Upper lobe of left lung (tissue), 6 donors: Measurements from ENCODE around the gene LAMTOR4. TPM values are rescaled to one million over a fixed set of nuclear protein-coding genes. Genes with fewer than 3 reads are reported as not detected.

ENCODE experiments used
- ATAC-seq, 2 donors: fragments of 200-7000 bp; cut with Tn5 transposase; one replicate each; pipeline ENCODE4 v1.9.1; 2022; ENCODE audit warnings: mild to moderate bottlenecking in 2 of 2, moderate library complexity in 2 of 2; ENCODE audit not compliant: low FRiP score in 2 of 2
- DNase-seq, 2 donors: peaks; one replicate each; pipeline ENCODE4 v3.0.0-alpha.2; 2019 to 2020
- H3K27ac ChIP-seq, 4 donors: fragments of 200-600 bp; sonication (generic); one replicate each; pipeline ENCODE4 v1.5.1; 2016 to 2019
- H3K27me3 ChIP-seq, 4 donors: fragments of 200-600 bp; sonication (generic); one replicate each; pipeline ENCODE4 v1.5.1; 2017 to 2019
- H3K36me3 ChIP-seq, 4 donors: fragments of 200-600 bp; sonication (generic); one replicate each; pipeline ENCODE4 v1.5.1; 2016 to 2019
- H3K4me1 ChIP-seq, 4 donors: fragments of 200-600 bp; sonication (generic); one replicate each; pipeline ENCODE4 v1.5.1; 2018 to 2019
- H3K4me3 ChIP-seq, 4 donors: fragments of 200-600 bp; sonication (generic); one replicate each; pipeline ENCODE4 v1.5.1; 2017 to 2019; ENCODE audit warnings: mild to moderate bottlenecking in 2 of 4, moderate library complexity in 1 of 4
- H3K9me3 ChIP-seq, 4 donors: fragments of 200-600 bp; sonication (generic); one replicate each; pipeline ENCODE4 v1.5.1; 2018 to 2019
- CTCF ChIP-seq, 6 experiments: fragments of 450-650 bp in 4 of 6; fragments of 200-600 bp in 2 of 6; sonication (generic) in 2 of 6; IDR thresholded peaks; one replicate each; pipeline ENCODE4 v1.5.1; 2016 to 2019; ENCODE audit warnings: antibody characterized with exemption in 6 of 6
- EP300 ChIP-seq, 4 donors: sonication (generic); formaldehyde crosslinking; IDR thresholded peaks; one replicate each; pipeline ENCODE4 v1.5.1; 2017; ENCODE audit warnings: antibody characterized with exemption in 4 of 4, control low read depth in 2 of 4
- POLR2A ChIP-seq, 4 donors: fragments of 450-650 bp; IDR thresholded peaks; one replicate each; pipeline ENCODE4 v1.5.1; 2016 to 2017; ENCODE audit warnings: antibody characterized with exemption in 4 of 4, mild to moderate bottlenecking in 2 of 4
- POLR2AphosphoS5 ChIP-seq, 2 donors: sonication (generic); formaldehyde crosslinking; IDR thresholded peaks; one replicate each; pipeline ENCODE4 v1.5.1; 2017; ENCODE audit warnings: antibody characterized with exemption in 2 of 2
- WGBS, 2 donors: methylation state at CpG; one replicate each; pipeline ENCODE4 v1.1.5; 2017 to 2018; 5-methylcytosine and 5-hydroxymethylcytosine counted together
- total RNA-seq, 6 donors: library from RNA; depleted of rRNA in 4 of 6; stranded (reverse); fragments of >200 nt in 4 of 6; gene quantifications; one replicate each; pipeline versions ENCODE4 v1.1.0 to v1.2.1, GENCODE V29; 2016 to 2021
- donor health status: DM: no; HTN: no; CAD: no; lungs with moderate emphysema.
- donor health status: DM: no; HTN: yes; CAD: no; lungs with severe emphysema.

LAMTOR4 gene
- total RNA-seq, 6 donors from 2014 or later: 111 to 223 (median 148) TPM

DNA sequence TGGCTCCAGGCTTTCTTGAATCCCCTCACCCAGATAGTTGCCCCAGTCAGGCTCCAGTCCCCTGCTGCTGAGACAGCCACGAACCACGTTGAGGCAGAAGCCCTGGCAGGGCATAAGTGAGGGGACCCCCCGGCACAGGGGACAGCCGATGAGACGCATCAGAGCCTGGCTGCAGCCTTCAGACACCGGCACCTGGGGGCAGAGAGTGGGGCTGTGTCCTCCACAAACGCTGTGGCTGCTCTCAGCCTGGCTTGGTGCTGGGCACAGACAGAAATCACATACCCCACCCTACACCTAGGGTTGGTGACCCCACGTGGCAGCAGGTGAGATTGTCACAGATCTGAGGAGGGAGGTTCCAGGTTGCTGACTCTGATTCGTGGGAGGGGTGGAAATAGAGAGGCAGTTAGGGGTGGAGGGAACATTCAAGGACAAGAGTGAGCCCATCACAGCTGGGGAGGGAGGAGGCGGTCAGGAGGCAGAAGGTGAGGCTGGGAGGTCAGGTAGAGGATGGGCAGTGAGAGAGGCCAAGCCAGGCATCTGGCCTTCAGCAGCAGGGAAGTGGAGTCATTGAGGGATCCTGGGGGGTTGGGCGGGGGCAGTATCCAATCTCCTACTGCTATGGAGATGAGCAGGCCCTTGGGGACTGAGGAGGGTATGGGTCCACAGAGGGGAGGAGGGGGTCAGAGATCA lies 25.2 kb downstream of the LAMTOR4 start:
- no peaks in the 10 kb centered on the region for H3K36me3 ChIP-seq
- DNase-seq: no peak
- peaks cover 14 to 28% (median 25%) of the 10 kb centered on the region in 4 donors for H3K4me1 ChIP-seq
- ATAC-seq: no peak
- WGBS, 2 donors: 88 to 89% methylated on average over 4 to 11 of the region's 11 CpGs
- H3K4me3 ChIP-seq: no peak overlapping the region
- TF ChIP-seq CTCF (IDR thresholded peaks at IDR 0.05) (no peak), POLR2A (IDR thresholded peaks at IDR 0.05) (no peak), EP300 (IDR thresholded peaks at IDR 0.05) (no peak), POLR2AphosphoS5 (IDR thresholded peaks at IDR 0.05) (no peak)
- no peak overlapping the region for H3K27ac ChIP-seq
- H3K27me3 ChIP-seq: peaks cover 0 to 13% (median 9%) of the 10 kb centered on the region in 4 donors
- no peaks in the 10 kb centered on the region for H3K9me3 ChIP-seq

DNA sequence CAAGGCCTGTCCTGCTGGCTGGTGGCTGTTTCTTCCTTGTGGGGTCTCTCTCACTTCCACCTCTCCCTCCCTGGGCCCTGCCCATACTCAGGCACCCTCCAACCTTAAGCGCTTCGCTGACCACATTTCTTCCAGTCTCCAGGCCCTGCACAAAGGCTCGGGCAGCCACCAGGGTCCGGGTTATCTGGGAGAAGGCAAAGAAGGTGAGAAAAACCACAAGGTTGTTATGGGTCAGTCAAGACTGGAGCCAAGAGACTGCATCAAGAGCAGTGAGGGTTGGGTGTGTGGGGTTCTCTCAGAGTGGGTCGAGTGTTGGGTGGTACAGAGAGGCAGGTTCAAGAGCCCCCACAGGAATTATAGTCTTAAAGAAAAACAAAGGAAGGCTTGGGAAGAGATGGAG lies 25.9 kb downstream of the LAMTOR4 start:
- Histone ChIP-seq H3K27me3 (peaks cover 0 to 13% (median 9%) of the 10 kb centered on the region in 4 donors), H3K27ac (no peak overlapping the region), H3K36me3 (no peaks in the 10 kb centered on the region), H3K9me3 (no peaks in the 10 kb centered on the region), H3K4me3 (no peak overlapping the region), H3K4me1 (peaks cover 14 to 26% (median 25%) of the 10 kb centered on the region in 4 donors)
- no peak for TF ChIP-seq POLR2A (IDR thresholded peaks at IDR 0.05)
- no peak for TF ChIP-seq EP300 (IDR thresholded peaks at IDR 0.05)
- TF ChIP-seq CTCF (IDR thresholded peaks at IDR 0.05): no peak
- no peak for TF ChIP-seq POLR2AphosphoS5 (IDR thresholded peaks at IDR 0.05)
- 89 to 93% methylated on average over 5 of the region's 5 CpGs for WGBS, 2 donors
- DNase-seq (no peak), ATAC-seq (no peak)

DNA sequence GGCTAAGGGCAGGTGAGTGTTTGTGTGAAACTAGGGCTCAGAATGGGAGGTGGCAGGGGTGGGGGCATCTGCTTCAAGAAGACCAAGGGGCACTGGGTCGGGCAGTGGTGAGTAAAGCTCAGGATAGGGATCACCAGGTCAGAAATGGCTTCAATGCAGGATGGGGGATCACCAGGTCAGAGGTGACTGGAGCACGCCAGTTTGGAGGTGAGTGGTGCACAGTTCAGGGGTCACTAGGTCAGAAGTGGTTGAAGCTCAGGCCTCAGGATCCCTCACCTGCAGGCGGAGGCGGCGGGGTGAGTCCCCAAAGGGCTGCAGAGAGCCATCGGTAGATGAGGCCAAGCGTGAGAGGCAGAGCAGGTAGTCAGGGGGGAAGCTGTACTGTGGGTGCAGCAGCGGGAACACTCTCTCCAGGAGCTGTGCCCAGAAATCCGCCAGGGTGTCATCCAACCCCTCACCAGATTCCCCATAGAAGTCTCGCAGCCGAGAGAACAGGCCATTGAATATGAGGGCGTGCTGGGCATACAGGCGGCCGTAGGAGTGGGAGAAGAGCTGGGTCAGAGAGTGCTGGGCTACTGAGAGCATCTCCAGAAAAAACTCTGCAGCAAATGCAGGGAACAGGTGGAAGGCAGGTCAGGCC lies 26.7 kb downstream of the LAMTOR4 start:
- peaks cover 14 to 26% (median 25%) of the 10 kb centered on the region in 4 donors for H3K4me1 ChIP-seq
- H3K9me3 ChIP-seq: no peaks in the 10 kb centered on the region
- peak in 1 of 2 donors; percentile 40 for DNase-seq
- H3K4me3 ChIP-seq: no peak overlapping the region
- no peak for ATAC-seq
- H3K27ac ChIP-seq: no peak overlapping the region
- H3K36me3 ChIP-seq: no peaks in the 10 kb centered on the region
- peaks cover 0 to 13% (median 9%) of the 10 kb centered on the region in 4 donors for H3K27me3 ChIP-seq
- TF ChIP-seq POLR2AphosphoS5 (IDR thresholded peaks at IDR 0.05) (no peak), POLR2A (IDR thresholded peaks at IDR 0.05) (no peak), CTCF (IDR thresholded peaks at IDR 0.05) (no peak), EP300 (IDR thresholded peaks at IDR 0.05) (no peak)
- 94 to 96% methylated on average over 14 of the region's 14 CpGs for WGBS, 2 donors

DNA sequence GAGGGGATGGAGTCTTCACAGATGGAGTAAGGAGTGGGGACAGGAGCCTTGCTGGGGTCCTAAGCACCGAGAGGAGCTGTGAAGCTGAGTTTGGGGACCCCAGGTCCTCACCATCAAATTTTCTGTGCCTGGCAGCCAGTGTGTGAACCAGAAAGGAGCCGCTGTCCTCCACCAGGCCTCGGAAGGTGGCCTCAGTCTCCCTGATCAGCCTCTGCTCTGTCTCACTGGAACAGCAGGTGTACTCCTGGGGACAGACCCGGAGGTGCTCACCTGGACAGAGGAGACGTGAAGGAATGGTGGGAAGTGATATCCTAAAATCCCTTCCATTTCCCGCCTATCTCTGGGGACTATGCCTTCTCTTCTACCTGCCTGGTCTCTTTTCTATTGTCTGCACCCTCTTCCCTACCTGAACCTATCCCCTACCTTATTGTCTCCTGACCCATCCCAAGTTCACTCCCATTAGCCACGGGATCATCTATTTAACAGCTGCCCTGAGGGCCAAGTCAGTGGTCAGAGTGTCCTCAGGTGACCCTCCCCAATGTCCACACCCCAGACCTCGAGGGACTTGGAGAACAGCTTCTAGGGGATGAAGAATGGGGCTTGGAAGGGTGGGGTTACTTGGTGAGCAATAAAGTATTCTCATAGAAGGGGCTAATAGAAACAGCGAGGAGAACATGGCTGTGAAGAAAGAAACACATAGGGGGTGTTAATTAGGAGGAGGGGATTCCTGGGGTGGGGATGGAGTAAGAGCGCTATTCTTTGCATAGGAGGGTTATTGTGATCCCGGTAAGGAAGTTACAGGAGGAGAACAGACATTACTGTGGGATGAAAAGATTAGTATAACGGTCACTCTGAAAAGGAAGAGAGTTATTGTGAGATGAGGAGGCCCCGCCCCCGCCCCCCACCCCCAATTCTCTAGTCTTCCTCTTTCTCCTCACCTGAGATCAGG lies 27.7 kb downstream of the LAMTOR4 start:
- WGBS, 2 donors: 53 to 57% methylated on average over 14 of the region's 14 CpGs
- no peak for ATAC-seq
- Histone ChIP-seq H3K4me1 (peaks cover 13 to 20% (median 20%) of the 10 kb centered on the region in 4 donors), H3K36me3 (no peaks in the 10 kb centered on the region), H3K27ac (no peak overlapping the region), H3K9me3 (no peaks in the 10 kb centered on the region), H3K27me3 (peaks cover 0 to 7% (median 6%) of the 10 kb centered on the region in 4 donors), H3K4me3 (peak overlapping the region; percentile 38 to 58 (median 42))
- TF ChIP-seq POLR2AphosphoS5 (IDR thresholded peaks at IDR 0.05) (no peak), EP300 (IDR thresholded peaks at IDR 0.05) (no peak), CTCF (IDR thresholded peaks at IDR 0.05) (no peak), POLR2A (IDR thresholded peaks at IDR 0.05) (no peak)
- DNase-seq: no peak
